Colonic mucosa (tissue), 4 donors: ENCODE measurements around the gene SYCP2. TPM values are rescaled to one million over a fixed set of nuclear protein-coding genes. Genes with fewer than 3 reads are reported as not detected.

Source experiments
- DNase-seq: peaks from one replicate; pipeline ENCODE4 v3.0.0-alpha.2; 2020
- H3K27ac ChIP-seq: fragments of 200-600 bp; one replicate; pipeline ENCODE4 v1.8.0; 2021
- H3K27me3 ChIP-seq: fragments of 200-600 bp; one replicate; pipeline ENCODE4 v1.8.0; 2021
- H3K36me3 ChIP-seq: fragments of 200-600 bp; one replicate; pipeline ENCODE4 v1.8.0; 2021
- H3K4me1 ChIP-seq: fragments of 200-600 bp; one replicate; pipeline ENCODE4 v1.8.0; 2021; ENCODE audit warnings: mild to moderate bottlenecking
- H3K4me3 ChIP-seq: fragments of 200-600 bp; one replicate; pipeline ENCODE4 v1.8.0; 2021
- H3K9ac ChIP-seq, 2 donors: one replicate each; pipeline ENCODE4 v1.7.0; 2013; ENCODE audit warnings: control low read depth in 2 of 2, low read depth in 2 of 2, low read length in 2 of 2
- H3K9me3 ChIP-seq: fragments of 200-600 bp; one replicate; pipeline ENCODE4 v1.8.0; 2021
- intact Hi-C: fragments of 100-400 bp; cut with DNase I; formaldehyde crosslinking; loops from one replicate; pipeline ENCODE4 v1.14.1; 2022
- total RNA-seq, 2 donors: library from RNA; stranded (reverse); fragmentation: NEBNext Ultra II Directional in 1 of 2; extraction: Animal tissue kit (Norgen Biotek cat#: 25700) in 1 of 2; gene quantifications; one replicate each; pipeline ENCODE4 v1.2.1, GENCODE V29; 2021
- TF ChIP-seq, protein P1 (sequence below): fragments of 200-600 bp; IDR thresholded peaks from one replicate; pipeline ENCODE4 v1.8.0; 2022; ENCODE audit warnings: antibody characterized with exemption, mild to moderate bottlenecking
- donor health status: healthy.
- donor health status: DM: no; HTN: no; CAD: no.
- donor health status: DM: no; HTN: no; CAD: no.

The SYCP2 gene
- total RNA-seq, 2 donors from 2014 or later, result 0.74 to 1.1 TPM

DNA sequence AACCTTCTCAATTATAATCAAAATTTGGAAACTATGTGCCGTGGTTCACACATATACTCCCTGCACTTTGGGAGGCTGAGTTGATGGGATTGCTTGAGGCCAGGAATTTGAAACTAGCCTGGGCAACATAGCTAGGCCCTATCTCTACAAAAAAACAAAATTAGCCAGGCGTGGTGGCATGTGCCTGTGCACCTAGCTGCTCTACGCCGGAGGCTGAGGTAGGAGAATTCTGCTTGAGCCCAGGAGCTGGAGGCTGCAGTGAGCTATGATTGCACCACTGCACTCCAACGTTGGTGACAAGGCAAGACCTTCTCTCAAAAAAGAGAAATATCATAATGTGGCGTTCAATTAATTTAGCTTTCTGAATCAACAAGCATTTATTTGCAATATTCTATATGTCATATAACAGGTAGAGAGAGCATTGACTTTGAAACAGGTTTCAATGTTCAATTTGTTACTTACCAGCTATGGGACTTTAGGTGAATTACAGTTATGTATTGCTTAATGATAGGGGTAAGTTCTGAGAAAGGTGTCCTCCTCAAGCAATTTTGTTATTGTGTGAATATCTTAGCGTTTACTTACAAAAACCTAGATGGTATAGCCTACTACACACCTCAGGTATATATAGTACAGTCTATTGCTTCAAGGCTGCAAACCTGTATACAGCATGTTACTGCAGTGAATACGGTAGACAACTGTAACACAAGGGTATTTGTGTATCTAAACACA is 2.2 kb upstream of the SYCP2 start:
- TF ChIP-seq, protein P1, sequence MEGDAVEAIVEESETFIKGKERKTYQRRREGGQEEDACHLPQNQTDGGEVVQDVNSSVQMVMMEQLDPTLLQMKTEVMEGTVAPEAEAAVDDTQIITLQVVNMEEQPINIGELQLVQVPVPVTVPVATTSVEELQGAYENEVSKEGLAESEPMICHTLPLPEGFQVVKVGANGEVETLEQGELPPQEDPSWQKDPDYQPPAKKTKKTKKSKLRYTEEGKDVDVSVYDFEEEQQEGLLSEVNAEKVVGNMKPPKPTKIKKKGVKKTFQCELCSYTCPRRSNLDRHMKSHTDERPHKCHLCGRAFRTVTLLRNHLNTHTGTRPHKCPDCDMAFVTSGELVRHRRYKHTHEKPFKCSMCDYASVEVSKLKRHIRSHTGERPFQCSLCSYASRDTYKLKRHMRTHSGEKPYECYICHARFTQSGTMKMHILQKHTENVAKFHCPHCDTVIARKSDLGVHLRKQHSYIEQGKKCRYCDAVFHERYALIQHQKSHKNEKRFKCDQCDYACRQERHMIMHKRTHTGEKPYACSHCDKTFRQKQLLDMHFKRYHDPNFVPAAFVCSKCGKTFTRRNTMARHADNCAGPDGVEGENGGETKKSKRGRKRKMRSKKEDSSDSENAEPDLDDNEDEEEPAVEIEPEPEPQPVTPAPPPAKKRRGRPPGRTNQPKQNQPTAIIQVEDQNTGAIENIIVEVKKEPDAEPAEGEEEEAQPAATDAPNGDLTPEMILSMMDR, result no peak
- no peak for DNase-seq
- Histone ChIP-seq H3K27ac (no peak overlapping the region), H3K9ac (no peak overlapping the region), H3K4me1 (peaks cover 8% of the 10 kb centered on the region), H3K9me3 (no peaks in the 10 kb centered on the region), H3K27me3 (no peaks in the 10 kb centered on the region), H3K36me3 (no peaks in the 10 kb centered on the region), H3K4me3 (no peak overlapping the region)
- intact Hi-C loops, result no loop called here

DNA sequence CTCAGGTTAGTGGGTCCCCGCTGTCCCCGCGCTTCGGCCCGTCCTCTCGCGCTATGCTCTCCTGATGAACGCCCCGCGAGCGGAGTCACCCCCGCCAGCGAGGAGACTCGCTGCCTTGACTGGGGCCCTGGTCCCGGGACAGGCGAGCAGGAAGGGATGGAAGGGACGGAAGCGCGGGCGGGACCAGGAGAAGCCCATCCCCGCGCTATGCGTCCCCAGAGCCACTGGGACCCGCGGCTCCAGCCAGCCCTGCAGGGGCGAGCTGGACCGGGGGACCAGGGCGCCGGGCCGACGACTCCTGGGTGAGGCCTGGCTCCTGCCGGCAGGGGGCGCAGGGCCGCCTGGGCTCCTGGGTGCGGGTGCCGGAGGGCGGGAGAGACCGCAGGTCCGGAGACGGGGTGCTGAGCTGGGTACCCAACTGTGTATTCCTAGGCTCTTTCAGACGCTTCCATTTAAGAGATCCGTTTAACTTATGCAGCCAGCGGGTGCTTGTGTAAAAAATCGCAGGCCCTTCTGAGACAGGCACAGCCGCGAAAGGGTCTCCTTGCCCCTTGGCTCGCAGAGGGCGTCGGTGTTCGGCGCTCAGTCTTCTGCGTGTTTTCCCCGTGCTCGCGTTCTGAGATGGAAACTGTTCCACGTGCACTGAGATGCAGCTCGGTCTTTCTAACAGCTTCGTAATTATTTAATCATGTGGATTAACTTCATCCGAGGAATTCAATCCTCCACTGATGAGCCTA is 580 bp upstream of the SYCP2 start:
- TF ChIP-seq, protein P1, result peak; percentile 98
- Histone ChIP-seq H3K36me3 (no peaks in the 10 kb centered on the region), H3K27ac (peak overlapping the region; percentile 21), H3K4me1 (peaks cover 8% of the 10 kb centered on the region), H3K4me3 (peak overlapping the region; percentile 60), H3K27me3 (no peaks in the 10 kb centered on the region), H3K9me3 (no peaks in the 10 kb centered on the region), H3K9ac (peak overlapping the region in 1 of 2 donors; percentile 73)
- intact Hi-C loops, result no loop called here
- DNase-seq, result peak; percentile 78

DNA sequence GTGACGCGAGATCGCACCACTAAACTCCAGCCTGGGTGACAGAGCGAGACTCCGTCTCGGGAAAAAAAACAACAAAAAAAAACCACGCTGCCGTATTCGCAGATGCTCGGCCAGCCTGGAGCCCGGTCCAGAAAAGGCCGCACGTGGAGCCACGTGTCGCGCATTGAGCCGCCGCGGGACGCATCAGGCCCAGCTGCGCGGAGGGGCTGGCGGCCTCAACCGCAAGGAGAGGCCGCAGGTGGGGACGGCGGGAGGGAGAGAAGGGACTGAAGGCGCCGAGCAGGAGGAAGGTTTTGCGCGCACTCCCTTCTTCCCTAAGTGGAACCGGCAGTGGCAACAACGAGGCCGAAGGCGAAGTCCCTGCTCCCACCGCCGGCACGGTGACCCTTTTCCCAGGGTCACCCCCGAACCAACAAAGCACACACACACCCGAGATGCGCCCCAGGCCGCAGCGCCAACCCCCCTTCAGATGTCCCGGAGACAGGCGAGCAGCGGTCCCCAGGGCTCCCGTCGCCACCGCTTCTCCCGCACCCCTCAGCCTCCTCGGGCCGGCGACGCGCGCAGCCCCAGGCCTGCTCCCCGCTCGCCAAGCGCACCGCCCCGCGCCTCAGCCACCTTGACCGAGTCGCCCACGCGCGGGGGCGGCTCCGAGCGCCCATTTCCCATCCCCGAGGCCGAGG is 681 bp downstream of the SYCP2 start:
- no peak overlapping the region for H3K27ac ChIP-seq
- H3K9me3 ChIP-seq, result no peaks in the 10 kb centered on the region
- intact Hi-C loops, result no loop called here
- no peak overlapping the region for H3K9ac ChIP-seq
- no peaks in the 10 kb centered on the region for H3K36me3 ChIP-seq
- no peaks in the 10 kb centered on the region for H3K27me3 ChIP-seq
- DNase-seq, result no peak
- no peaks in the 10 kb centered on the region for H3K4me1 ChIP-seq
- TF ChIP-seq, protein P1, result no peak
- H3K4me3 ChIP-seq, result no peak overlapping the region

DNA sequence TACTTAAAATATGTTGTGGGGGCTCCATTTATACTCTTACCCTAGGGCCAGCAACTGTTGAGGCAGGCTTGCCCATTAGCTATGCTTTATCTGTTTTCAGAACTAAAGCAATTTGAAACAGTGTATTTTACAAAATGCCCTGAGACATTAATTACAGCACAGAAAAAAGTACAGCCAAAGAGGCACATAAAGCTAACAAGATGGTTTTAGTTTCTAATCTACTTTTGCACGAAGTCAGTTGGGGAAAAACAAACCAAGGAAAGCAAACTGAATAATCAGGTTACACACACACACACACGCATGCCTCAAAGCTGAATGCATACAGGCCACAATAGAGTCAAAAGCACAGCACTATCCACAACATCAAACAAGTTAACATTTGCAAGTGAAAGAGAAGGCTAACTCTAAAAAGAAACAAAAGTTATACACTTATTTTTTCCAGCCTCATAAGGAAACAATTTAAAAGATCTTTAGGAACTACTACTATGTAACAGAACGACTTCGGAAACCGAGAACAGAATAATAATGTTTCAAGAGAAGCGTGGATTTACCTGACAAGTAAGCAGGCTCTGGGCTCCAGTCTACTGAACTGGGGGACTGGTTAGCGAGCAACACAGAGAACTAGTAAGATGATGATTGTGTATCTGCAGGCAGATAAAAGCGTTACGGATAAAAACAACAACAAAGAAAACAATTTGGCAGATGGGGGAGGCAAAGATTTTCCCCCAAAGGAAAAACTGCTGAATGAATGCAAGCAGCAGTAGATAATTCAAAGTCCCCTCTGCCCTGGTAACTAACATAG is 1.7 kb downstream of the SYCP2 start:
- no peaks in the 10 kb centered on the region for H3K36me3 ChIP-seq
- TF ChIP-seq, protein P1, result no peak
- no peak overlapping the region for H3K27ac ChIP-seq
- intact Hi-C loops, result no loop called here
- H3K9me3 ChIP-seq, result no peaks in the 10 kb centered on the region
- no peaks in the 10 kb centered on the region for H3K27me3 ChIP-seq
- H3K4me1 ChIP-seq, result no peaks in the 10 kb centered on the region
- no peak overlapping the region for H3K4me3 ChIP-seq
- no peak for DNase-seq
- no peak overlapping the region for H3K9ac ChIP-seq

DNA sequence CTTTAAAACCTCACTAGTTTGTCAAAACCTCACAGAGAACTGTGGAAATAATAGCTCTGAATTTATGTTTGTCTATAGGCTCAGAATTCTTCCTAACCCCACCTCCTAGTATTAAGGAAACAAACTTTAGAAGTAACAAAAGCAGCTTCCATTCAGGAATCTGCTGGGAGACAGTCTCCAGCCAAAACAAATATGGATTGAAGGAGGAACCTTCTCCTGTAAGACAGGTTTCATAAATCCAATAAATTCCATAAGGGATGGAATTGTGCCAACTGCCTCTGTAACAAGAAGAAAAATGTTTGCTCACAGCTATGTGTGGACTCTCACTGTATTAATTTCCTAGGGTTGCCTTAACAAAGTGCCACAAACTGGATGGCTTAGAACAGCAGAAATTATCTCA is 7.5 kb downstream of the SYCP2 start:
- no peak overlapping the region for H3K4me3 ChIP-seq
- no peaks in the 10 kb centered on the region for H3K36me3 ChIP-seq
- no peak overlapping the region for H3K9ac ChIP-seq
- H3K27me3 ChIP-seq, result no peaks in the 10 kb centered on the region
- no peak for DNase-seq
- H3K4me1 ChIP-seq, result no peaks in the 10 kb centered on the region
- no peak overlapping the region for H3K27ac ChIP-seq
- intact Hi-C loops, result no loop called here
- no peaks in the 10 kb centered on the region for H3K9me3 ChIP-seq
- TF ChIP-seq, protein P1, result no peak
